GM18907 (cell line): ENCODE results near the gene BPIFB2.

Experiments used
- ATAC-seq: cut with Tn5 transposase; IDR thresholded peaks from one replicate; pipeline ENCODE4 v1.9.1; 2021; ENCODE audit warnings: mild to moderate bottlenecking, moderate library complexity; ENCODE audit not compliant: unreplicated experiment

Gene BPIFB2

DNA sequence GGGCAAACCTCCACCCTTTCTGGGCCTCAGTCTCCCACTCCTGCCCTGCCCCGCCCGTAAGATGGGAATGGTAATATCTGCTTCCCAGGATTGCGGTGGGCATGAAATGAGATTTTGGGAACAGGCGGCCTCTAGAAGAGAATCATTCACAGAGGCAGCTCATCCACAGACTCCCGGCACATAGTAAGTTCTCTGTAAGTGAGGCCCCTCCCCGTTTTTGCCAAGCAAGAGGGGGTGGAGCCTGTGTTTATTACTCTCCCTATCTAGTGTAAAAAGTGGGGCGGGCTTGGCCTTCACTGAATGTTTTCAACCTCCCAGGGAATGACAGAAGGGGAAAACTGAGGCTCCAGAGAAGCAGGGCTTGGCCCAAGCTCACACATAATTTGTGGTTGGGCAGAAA is 23.3 kb upstream of the BPIFB2 start:
- ATAC-seq = no peak

DNA sequence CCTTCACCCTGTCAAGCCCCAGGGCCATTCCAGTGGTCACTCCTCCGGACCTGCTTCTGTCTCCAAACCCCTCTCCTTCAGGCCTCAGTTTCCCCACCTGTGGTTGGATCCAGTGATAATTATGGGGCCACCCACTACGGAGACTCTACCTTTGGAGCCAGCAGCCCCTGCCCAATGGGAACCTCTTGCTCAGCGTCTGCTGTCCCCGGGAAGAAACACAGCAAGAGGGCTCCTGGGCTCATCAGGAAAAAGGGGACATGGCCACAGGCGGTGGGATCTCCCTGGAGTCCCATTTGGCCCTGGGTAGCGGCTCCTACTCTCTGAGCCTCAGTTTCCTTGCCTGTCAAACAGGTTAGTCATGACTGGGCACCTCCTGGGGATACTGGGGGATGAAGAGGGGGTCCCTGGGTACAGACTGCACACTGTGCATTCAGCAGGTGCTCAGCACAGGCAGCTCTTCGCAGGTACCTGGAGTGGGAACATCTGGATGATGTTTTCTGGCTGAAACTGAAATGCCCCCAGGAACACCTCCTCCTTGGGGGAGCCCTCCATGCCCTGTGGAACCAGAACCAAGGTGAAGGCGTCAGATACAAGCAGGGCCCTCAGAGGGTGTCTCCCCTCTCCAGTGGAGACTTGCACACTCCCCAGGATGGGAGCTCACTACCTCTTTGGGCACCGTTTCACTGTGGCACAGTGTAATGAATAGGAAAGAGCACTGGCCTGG is 22.7 kb upstream of the BPIFB2 start:
- no peak for ATAC-seq

DNA sequence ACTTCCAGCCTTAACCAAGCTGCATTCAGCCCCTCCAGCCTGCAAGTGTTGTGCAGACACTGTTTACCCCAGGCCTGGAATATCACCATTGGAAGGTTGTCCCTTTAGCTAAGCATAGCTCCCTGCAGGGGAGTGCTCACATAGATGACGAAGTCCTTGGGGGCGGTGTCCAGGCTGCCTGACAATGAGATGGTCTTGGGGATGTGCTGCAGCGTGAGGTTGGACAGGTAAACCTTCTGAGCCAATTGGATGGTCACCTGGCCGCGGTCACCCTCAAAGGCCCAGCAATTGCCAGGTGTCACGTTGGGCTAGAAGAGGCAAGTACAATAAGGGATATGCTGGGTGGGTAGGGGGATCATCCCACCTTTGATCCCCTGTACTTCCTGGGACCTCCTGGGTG is 21.9 kb upstream of the BPIFB2 start:
- no peak for ATAC-seq

DNA sequence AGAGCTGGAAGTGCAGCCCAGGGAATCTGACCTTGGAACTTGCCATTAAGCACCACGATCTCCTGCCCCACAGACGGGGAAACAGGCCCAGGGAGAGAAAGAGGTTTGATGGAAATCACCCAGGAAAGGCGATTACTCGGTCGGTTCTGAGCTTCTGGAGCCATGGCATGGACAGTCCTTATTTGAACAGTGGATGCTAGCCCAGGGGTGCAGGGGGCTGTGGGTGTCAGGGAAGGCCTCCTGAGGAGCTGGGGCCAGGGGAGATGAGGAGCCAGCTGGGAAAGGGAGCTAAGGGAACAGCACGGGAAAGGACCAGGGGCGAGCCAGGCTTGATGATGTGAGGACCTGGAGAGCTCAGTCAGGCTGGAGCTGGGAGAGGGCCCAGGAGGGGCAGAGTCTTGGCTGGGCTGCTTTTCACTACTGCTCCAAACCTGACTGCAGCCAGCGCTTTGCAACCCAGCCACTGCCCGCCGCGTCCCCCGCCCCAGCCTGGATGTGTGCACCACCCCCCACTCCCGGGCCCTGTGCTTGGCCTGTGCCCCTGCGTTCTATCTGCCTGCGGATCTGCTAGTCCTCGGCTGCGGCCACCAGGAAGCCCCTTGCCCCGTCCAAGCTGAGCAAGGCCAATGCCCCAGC is 21.1 kb upstream of the BPIFB2 start:
- no peak for ATAC-seq

DNA sequence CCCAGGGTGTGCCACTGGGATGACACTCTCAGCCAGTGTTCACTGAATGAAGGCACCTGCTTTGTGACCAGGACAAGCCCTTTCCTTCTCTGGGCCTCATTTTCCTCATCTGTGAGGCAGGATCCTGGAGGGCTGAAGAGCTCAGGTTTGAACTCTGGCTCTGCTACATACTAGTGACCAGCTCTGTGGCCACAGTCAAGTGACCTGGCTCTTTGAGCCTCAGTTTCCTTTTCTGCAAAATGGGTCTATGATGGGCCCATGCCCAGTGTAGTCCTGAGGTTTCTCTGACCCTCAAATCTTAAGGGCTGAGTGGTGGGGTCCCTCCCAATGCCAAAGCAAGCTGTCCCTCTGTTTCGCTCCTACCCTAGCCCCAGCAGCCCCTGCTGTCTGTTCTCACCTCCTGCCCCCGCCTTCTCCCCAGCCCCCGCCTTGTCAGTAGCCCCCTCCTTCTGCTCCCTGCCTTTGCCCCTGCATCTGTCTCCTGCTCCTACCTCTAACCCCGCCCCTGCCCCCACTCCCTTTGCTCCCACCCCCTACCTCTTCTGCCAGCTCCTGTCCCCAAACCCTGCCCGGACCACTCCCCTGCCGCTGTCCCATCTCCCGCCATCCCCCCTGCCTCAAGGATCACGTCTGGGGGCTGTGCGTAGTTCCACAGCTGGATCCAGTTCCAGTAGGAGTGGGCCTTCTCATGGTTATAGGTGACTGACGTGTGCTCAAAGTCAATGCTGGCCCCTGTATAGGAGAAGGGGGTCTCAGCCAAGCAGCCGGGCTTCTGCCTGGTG is 20.3 kb upstream of the BPIFB2 start:
- no peak for ATAC-seq

DNA sequence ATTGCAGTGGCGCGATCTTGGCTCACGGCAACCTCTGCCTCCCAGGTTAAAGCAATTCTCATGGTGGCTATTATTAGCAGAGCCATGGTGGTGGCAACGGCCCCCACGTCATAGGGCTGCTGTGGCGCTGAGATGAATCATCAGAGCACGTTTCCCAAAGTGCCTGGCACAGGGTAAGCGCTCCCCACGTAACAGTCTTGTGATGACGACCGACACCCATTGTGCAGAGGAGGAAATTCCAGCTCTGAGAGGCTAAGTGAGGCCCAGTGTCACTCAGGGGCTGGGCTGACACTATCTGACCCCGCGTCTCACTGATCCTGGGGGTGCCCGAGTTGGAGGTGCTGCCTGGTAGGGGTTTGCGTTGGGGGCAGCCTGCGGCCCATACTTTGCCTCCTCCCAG is 19.5 kb upstream of the BPIFB2 start:
- ATAC-seq = no peak

DNA sequence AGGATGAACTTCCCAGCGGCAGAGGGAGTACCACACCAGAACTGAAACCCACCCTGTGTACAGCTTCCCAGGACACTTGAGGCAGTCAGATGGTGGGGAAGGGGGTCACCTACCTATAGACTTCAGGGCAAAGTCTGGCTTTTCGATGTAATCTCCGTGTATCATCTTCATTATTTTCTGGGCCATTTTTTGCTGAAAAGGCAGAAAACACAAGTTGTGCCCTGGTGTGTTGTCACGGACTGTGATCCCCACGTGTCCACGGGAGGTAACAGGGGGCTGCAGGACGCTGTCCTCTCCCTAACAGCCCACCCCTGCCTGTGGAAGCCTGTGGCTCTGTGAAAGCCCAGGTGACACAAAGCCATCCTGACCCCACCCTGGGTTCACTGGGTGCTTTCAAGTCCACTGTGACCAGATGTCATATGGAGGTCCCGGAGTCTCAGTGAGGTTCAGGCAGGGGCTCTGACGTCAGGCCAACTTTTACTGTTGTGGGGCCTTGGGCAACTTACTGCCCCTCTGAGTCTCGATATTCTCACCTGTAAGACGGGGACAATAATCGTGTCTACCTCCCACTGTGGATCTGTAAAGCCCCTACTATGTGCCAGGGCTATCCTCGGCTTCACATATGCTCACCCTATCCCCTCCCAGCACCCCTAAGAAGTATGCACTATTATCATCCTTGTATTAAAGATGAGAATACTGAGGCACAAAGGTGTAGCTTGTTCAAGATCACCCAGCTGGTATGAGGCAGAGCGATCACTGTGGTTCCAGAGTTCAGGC is 17.8 kb upstream of the BPIFB2 start:
- ATAC-seq = no peak

DNA sequence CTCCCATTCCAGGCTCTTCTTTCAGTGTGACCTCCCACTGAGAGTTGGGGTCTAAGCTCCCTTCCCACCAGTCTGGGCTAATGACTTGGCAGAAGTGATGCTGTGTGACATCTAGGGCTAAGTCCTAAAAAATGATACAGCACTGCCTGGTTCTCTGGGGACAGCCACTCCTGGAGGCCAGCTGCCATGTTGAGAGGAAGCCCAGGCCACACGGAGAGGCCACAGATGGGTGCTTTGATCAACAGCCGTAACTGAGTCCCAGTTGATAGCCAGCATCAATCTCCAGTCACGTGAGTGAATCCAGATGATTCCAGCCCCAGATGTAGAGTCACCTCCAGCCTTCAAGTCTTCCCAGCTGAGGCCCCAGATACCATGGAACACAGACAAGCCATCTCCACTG is 17.1 kb upstream of the BPIFB2 start:
- ATAC-seq = no peak

DNA sequence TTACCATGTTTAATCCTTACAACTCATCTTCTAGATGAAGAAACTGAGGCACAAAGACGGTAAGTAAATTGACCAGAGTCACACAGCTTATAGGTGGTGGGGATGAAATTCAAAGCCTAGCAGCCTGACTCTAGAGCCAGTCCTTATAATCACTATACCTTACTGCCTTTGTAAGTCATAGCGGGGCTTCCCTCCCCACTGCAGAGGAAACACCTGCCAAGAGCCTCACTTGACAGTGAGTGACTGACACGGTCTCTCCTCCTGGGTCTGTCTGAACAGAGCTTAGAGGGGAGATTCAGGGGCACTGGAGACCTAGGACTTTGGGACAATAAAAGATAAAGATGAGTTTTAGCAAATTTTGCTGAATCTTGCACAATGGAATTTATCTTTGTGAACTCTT is 16.1 kb upstream of the BPIFB2 start:
- no peak for ATAC-seq

DNA sequence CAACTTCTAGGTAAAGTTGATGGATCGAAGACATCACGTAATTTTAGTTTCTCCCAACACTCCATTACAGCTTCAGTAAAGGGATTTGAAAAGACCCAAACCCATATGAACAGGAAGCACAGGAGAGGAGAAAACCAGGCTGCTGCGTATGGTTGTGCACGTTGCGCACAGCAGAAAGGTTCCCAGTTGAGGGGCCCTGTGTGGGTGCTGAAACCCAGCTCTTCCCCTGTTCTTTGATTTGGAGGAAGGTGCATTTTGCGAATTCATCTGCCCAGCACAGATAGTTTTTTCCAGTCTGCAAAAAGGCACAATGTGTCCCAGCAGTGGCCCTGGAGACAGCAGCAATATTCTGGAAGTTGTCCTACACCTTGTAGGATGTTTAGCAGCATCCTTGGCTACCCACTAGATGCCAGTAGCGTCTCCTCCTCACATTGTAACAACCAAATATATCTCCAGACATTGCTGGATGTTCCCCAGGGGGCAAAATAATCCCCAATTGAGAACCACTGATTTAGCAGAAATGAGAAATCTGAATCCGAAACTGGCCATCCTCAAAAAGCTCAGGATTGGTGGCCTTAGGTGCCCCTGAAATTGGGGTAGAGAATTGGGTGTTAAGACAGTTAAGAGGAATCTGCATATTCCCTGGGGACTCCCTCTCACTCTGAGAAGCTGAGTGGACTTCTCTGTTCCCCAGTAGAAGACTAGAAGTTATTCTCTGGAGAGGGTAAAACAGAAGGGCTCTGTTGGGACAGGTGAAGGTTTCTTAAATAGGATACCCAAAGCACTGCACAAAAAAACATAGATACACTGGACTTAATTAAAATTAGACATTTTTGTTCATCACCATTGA is 15.5 kb upstream of the BPIFB2 start:
- no peak for ATAC-seq

DNA sequence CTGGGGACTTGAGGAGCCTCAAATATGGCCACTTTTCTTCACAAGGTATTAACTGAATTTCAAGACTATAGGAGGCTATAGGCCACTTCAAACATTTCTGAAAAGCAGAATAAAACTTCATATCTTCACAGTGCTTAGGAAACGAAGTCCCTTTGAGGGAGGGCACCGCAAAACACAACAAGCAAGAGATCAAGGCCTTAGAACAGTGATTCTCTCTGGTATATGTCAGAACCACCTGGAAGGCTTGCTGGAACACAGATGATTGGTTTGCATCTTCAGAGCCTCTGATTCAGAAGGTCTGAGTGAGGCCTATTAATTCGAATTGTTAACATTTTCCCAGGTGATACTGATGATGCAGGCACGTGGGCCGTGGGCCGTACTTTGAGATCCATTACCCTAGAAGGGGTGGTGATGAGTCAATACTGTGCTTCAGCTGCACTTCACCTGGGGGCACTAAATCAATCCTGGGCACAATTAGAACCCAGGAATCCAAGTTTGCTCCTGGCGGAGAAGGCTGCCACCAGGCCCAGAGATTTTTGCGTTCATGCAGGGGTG is 13.9 kb upstream of the BPIFB2 start:
- ATAC-seq = no peak

DNA sequence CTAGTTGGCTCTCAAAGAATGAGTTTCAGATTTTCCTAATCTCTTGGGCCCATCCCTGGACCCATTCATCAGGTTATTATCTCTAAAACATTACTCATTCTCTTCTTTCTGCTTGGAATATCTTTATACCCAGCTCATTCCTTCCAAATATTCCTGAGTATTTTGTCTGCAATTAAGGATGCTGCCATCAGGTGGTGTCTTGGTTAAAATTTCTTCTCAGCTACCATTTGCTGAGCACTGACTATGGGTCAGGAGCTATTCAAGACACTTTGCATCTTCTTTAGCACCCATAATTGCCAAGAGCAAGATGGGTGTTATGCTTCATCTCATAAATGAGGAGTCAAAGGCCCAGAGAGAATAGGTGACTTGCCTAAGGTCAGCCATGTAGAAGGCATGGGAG is 11.7 kb upstream of the BPIFB2 start:
- ATAC-seq = no peak

DNA sequence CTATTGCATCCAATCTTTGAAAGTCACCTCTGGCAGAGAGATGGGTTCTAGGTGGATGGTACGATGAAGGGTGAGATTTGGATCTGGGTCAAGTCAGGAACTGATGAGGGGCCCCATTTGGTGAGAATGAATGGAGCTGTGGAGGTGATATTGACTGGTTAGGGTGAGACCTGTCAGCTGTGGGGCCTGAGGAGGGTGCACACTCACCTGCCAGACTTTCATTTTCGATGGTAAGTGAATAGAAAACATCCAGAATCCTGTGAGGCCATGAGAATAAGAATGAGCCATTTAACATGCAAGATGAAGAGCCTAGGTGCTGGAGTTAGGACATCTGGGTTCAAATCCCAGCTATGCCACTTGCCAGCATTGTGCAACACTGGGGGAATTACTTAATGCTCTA is 10.1 kb upstream of the BPIFB2 start:
- ATAC-seq = no peak

DNA sequence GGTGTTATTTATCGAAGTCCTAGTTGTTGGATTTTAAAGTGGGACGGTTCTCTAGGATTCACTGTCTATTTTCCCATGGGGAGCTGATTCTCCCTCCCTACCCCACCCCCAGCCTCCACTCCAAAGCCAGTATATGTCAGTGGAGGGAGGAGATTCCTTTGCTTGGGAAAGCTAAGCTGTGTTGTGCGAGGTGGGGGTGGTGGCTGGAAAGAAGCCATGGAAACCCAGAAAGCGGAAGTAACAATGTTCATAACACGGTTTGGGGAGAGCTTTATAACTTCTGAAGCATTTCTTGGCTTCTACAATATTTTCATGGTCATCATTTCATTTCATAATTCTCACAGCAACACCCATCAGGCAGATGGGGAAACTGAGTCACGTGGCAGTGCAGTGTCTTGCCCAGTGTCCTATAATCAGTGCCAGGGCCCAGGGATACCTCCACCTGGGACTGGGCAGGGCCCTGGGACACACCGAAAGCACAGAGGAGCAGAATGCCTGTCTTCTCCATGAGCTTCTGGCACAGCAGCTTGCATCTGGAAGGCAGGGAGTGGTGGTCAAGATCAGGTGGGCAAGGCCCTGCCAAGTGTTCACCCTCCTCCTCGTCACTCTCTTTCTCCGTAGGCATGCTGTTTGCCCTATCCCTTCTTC is 7.8 kb upstream of the BPIFB2 start:
- no peak for ATAC-seq

DNA sequence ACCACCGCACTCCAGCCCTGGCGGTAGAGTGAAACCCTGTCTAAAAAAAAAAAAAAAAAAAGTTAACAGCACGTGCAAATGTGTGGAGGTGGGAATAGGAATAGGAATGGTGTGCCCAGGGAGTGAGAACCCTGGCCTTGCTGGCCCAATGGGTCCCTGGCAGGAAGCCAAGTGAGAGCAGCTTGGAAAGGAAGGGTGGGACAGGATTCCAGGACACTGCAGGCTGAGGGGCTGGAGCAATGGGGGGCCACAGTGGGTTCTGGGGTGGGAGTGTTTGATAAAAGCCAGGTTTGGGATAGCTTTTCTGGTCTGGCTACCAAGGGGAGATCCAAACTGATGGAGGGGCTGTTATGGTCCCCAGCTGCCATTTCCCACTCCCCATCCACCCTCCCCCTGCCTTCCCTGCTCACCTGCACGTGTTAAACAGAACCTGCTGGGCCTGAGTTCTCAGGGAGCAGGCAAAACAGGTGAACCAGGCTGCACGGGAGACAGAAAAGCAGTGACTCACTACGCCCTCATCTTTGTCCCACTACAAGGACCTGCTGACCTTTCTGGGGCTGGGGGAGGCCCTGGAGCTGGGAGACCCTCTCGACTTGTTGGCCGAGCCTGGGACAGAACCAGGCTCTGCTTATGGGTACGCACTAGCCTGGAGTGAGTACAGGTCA is 6.6 kb upstream of the BPIFB2 start:
- ATAC-seq = no peak

DNA sequence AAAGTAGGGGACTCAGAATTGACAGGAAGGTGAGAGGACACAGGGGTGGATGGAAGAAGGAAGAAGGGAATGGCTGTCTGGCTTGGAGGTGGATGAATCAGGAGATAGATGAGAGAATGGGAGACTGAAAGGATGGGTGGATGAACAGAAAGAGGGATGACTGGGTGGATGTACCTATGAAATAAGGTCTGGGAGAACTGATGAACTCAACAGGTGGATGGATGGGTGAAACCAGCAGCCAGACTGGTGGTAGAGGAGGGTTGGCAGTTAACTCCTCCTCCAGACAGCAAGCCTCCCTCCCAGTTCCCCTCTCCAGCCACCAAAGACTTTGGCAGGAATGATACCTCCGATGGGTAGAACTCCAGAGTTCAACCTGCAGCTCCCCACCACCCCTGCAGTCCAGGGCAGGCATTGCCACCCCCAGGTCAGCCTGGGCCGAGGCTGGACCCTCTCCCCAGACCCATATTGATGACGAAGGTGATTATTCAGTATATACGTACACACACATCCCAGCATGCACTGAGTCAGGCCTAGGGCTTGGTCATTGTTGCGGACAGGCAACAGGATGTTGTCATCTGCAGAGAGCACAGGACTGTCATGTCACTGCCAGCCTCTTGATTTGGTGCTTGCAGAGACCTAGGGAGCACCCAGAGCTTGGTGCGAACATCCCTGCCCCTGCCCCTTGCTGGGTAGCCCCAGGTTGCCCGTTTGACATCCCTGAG is 5.3 kb upstream of the BPIFB2 start:
- ATAC-seq = no peak

DNA sequence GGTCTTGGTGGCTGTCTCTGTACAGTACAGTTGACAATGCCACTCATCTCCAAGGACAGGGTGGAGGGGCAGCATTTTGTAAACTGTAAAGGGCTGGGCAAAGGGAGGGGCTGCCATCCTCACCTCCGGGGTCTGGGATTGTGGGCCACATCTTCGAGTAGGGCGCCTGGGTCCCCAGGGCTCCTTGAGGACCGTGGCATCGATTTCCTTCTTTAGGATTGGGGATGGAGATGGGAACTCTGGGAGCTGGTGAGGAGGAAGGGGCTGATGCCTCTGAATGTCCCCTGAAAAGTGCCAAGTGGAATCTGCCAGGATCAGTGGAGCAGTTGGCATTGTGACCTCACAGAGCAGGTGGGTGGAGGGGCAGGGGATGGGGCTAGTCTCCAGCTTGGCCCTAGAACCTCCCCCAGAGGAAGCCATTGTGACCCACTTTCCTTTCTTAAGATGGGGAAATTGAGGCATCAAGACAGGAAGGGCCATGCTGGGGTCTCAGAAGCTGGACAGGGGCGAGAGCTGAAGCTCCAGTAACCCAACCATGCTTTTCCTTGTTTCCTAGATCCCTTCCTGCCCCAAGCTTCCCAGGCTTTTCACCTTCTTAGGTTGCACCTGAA is 3.3 kb upstream of the BPIFB2 start, which contains the start of gene SUN5:
Gene SUN5 (minus strand): TSS at position 293 of the 611 bp plus-strand sequence. CDS start 93 bp downstream, at position 200.
- no peak for ATAC-seq

DNA sequence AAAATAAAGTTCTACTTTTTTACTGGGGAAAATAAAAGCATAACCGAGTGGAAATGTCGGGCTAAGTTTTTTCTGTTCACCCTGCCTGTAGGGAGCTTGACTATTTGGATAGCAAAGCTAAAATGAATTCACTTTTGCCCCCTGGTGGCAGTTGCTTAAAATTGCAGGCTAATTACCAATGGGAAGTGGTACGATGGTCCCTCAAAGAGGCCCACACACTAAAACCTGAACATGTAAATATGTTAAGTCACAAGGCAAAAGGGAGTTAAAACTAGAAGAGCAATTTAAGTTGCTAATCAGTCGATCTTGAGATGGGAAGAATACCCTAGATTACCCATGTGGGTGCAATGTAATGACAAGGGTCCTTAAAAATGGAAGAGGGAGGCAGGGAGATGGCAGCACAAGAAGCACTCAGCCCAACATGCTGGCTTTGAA is 2.4 kb upstream of the BPIFB2 start:
- no peak for ATAC-seq
